Left lung (tissue), 10 donors: ENCODE data around the gene IL1RL1. TPM values are rescaled to one million over a fixed set of nuclear protein-coding genes. Genes with fewer than 3 reads are reported as not detected.

Experiments
- ATAC-seq: fragments of 200-7000 bp; cut with Tn5 transposase; one replicate; pipeline ENCODE4 v1.9.1; 2020; ENCODE audit warnings: moderate library complexity
- DNase-seq, 4 donors: peaks; one replicate each; pipeline ENCODE4 v3.0.0-alpha.2; 2013 to 2020
- H3K27ac ChIP-seq, 2 donors: fragments of 200-600 bp; sonication (generic) in 1 of 2; one replicate each; pipeline versions ENCODE4 v1.5.0 to v1.8.0; 2020 to 2021
- H3K27me3 ChIP-seq, 2 donors: fragments of 200-600 bp; sonication (generic) in 1 of 2; one replicate each; pipeline versions ENCODE4 v1.5.0 to v1.8.0; 2020 to 2021
- H3K36me3 ChIP-seq, 2 donors: fragments of 200-600 bp; sonication (generic) in 1 of 2; one replicate each; pipeline versions ENCODE4 v1.5.0 to v1.8.0; 2020 to 2021
- H3K4me1 ChIP-seq, 2 donors: fragments of 200-600 bp; one replicate each; pipeline ENCODE4 v1.8.0; 2021
- H3K4me3 ChIP-seq, 2 donors: fragments of 200-600 bp; sonication (generic) in 1 of 2; one replicate each; pipeline versions ENCODE4 v1.5.0 to v1.8.0; 2020 to 2021; ENCODE audit warnings: mild to moderate bottlenecking in 1 of 2
- H3K9me3 ChIP-seq, 2 donors: fragments of 200-600 bp; sonication (generic) in 1 of 2; one replicate each; pipeline versions ENCODE4 v1.5.0 to v1.8.0; 2020 to 2021
- intact Hi-C, 2 donors: fragments of 100-400 bp; cut with DNase I; formaldehyde crosslinking; loops; one replicate each; pipeline versions ENCODE4 v1.11.2 to v1.14.2; 2022
- polyA plus RNA-seq, 6 donors: library from polyadenylated mRNA; unstranded; fragments of 120-200 nt; gene quantifications; one replicate each; pipeline ENCODE4 v1.2.1, GENCODE V29; 2013; ENCODE audit not compliant: insufficient read length in 6 of 6
- total RNA-seq, 2 donors: library from RNA; stranded (reverse); fragmentation: NEBNext Ultra II Directional; extraction: Animal tissue kit (Norgen Biotek cat#: 25700); gene quantifications; one replicate each; pipeline ENCODE4 v1.2.1, GENCODE V29; 2021
- TF ChIP-seq, protein P1 (sequence below), 2 donors: fragments of 200-600 bp; sonication (generic) in 1 of 2; IDR thresholded peaks; one replicate each; pipeline versions ENCODE4 v1.5.0 to v1.8.0; 2021; ENCODE audit warnings: antibody characterized with exemption in 2 of 2
- donor health status: DM: no; HTN: yes; CAD: no.
- donor health status: DM: no; HTN: no; CAD: no.

Gene IL1RL1
- total and polyA plus RNA-seq, 8 donors, result 0.13 to 72.2 (median 0.25) TPM

GRCh38 chr2:102267774-102268173, 43.6 kb upstream of the IL1RL1 start:
- no peaks in the 10 kb centered on the region for H3K36me3 ChIP-seq
- intact Hi-C loops, result no loop called here
- H3K4me1 ChIP-seq, result peaks cover 0 to 41% of the 10 kb centered on the region in 2 donors

GRCh38 chr2:102268510-102269199, 42.7 kb upstream of the IL1RL1 start:
- Histone ChIP-seq H3K4me1 (peaks cover 0 to 47% of the 10 kb centered on the region in 2 donors), H3K9me3 (no peaks in the 10 kb centered on the region), H3K36me3 (no peaks in the 10 kb centered on the region), H3K27me3 (no peaks in the 10 kb centered on the region), H3K4me3 (no peak overlapping the region), H3K27ac (peak overlapping the region in 1 of 2 donors; percentile 42)
- TF ChIP-seq, protein P1, sequence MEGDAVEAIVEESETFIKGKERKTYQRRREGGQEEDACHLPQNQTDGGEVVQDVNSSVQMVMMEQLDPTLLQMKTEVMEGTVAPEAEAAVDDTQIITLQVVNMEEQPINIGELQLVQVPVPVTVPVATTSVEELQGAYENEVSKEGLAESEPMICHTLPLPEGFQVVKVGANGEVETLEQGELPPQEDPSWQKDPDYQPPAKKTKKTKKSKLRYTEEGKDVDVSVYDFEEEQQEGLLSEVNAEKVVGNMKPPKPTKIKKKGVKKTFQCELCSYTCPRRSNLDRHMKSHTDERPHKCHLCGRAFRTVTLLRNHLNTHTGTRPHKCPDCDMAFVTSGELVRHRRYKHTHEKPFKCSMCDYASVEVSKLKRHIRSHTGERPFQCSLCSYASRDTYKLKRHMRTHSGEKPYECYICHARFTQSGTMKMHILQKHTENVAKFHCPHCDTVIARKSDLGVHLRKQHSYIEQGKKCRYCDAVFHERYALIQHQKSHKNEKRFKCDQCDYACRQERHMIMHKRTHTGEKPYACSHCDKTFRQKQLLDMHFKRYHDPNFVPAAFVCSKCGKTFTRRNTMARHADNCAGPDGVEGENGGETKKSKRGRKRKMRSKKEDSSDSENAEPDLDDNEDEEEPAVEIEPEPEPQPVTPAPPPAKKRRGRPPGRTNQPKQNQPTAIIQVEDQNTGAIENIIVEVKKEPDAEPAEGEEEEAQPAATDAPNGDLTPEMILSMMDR (IDR thresholded peaks at IDR 0.05), result no peak
- peak in 2 of 4 donors; percentile 19 to 50 for DNase-seq
- no peak for ATAC-seq
- intact Hi-C loops, result no loop called here

More at GRCh38 chr2:102267774-102268173, 43.6 kb upstream of the IL1RL1 start:
- H3K4me3 ChIP-seq, result no peak overlapping the region
- peak in 1 of 4 donors; percentile 39 for DNase-seq
- H3K27ac ChIP-seq, result peak overlapping the region in 1 of 2 donors; percentile 42
- no peaks in the 10 kb centered on the region for H3K9me3 ChIP-seq
- no peak for ATAC-seq
- no peaks in the 10 kb centered on the region for H3K27me3 ChIP-seq
- TF ChIP-seq, protein P1 (IDR thresholded peaks at IDR 0.05), result no peak

DNA sequence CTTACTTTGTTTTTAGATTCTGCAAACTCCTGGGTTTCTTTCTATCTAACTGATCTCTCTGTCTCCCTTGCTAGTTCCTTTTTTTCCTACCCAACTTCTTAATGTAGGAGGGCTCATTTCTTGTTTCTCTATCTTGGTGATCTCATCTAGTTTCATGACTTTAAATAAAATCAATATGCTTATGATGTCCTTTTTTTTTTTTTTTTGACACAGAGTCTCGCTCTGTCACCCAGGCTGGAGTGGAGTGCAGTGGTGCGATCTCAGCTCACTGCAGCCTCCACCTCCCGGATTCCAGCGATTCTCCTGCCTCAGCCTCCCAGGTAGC, 42.2 kb upstream of the IL1RL1 start:
- intact Hi-C loops, result no loop called here
- Histone ChIP-seq H3K36me3 (no peaks in the 10 kb centered on the region), H3K27me3 (no peaks in the 10 kb centered on the region), H3K27ac (peak overlapping the region in 1 of 2 donors; percentile 42), H3K9me3 (no peaks in the 10 kb centered on the region), H3K4me3 (no peak overlapping the region), H3K4me1 (peaks cover 0 to 52% of the 10 kb centered on the region in 2 donors)
- TF ChIP-seq, protein P1 (IDR thresholded peaks at IDR 0.05), result no peak
- no peak for DNase-seq
- no peak for ATAC-seq

- intact Hi-C loops, result no loop called here
- Histone ChIP-seq H3K4me3 (no peak overlapping the region), H3K9me3 (no peaks in the 10 kb centered on the region), H3K4me1 (peaks cover 0 to 56% of the 10 kb centered on the region in 2 donors), H3K36me3 (no peaks in the 10 kb centered on the region), H3K27me3 (no peaks in the 10 kb centered on the region), H3K27ac (peak overlapping the region in 1 of 2 donors; percentile 16)
- DNase-seq (no peak), ATAC-seq (no peak)
- TF ChIP-seq, protein P1 (IDR thresholded peaks at IDR 0.05), result no peak
Observed at GRCh38 chr2:102271844-102272243, 39.5 kb upstream of the IL1RL1 start.

DNA sequence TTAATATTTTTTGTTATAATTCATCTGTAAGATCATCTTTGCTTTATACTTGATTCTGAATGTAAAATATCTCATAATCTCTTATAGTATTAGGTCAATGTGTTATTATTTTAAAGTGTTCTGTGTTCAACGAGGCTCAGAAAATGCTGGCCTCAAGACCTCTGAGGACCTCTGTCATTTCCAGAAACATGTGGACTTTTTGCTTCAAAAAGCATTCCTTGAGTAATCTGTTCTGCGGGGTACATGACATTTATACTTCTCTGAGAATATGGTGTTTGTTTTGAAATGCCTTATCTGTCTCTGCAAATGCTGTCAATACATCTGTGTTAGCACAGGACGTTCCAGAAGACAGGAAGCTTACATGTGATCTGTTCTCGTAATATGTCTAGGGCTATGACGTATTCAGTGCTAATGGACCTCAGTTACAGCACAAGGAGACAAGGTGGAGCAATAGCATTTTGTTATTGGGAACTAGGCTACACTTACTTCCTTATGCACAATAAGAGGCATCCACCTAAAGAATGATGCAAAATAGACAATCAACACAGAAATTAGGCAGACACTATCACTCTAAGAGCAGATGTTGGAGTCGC, 37.6 kb upstream of the IL1RL1 start:
- H3K4me1 ChIP-seq, result peaks cover 0 to 45% of the 10 kb centered on the region in 2 donors
- peak overlapping the region in 1 of 2 donors; percentile 89 for H3K27ac ChIP-seq
- intact Hi-C loops, result no loop called here
- no peaks in the 10 kb centered on the region for H3K27me3 ChIP-seq
- H3K4me3 ChIP-seq, result no peak overlapping the region
- no peaks in the 10 kb centered on the region for H3K36me3 ChIP-seq
- no peaks in the 10 kb centered on the region for H3K9me3 ChIP-seq
- ATAC-seq (peak; percentile 56), DNase-seq (no peak)
- TF ChIP-seq, protein P1 (IDR thresholded peaks at IDR 0.05), result no peak
